GM18505 (cell line): ENCODE measurements around the gene TXNL4A.

ENCODE experiments used
- ATAC-seq: cut with Tn5 transposase; IDR thresholded peaks from one replicate; pipeline ENCODE4 v1.9.1; 2021; ENCODE audit not compliant: unreplicated experiment
- POLR2A ChIP-seq: IDR thresholded peaks from 4 replicates; pipeline ENCODE4 v1.6.1; 2011; ENCODE audit warnings: borderline replicate concordance; ENCODE audit not compliant: insufficient read depth, insufficient read length; ENCODE audit errors: extremely low read depth

The TXNL4A gene

GRCh38 chr18:79952996-79953559, 35.3 kb downstream of the TXNL4A start:
- no peak for ATAC-seq
- TF ChIP-seq POLR2A = no peak

- TF ChIP-seq POLR2A = no peak
Observed at GRCh38 chr18:79952456-79952995, 35.8 kb downstream of the TXNL4A start.

GRCh38 chr18:79951545-79952455, 36.6 kb downstream of the TXNL4A start, which contains the start of gene SLC66A2:
SLC66A2 (minus strand) TSS chr18:79951653; CDS start chr18:79950926, 727 bp downstream.
- ATAC-seq = peak; percentile 85
- TF ChIP-seq POLR2A = peak; percentile 46

More at GRCh38 chr18:79952456-79952995, 35.8 kb downstream of the TXNL4A start:
- ATAC-seq = no peak

GRCh38 chr18:79950515-79951341, 37.6 kb downstream of the TXNL4A start:
- peak; percentile 36 for ATAC-seq

GRCh38 chr18:79949697-79950487, 38.5 kb downstream of the TXNL4A start:
- no peak for ATAC-seq

More at GRCh38 chr18:79950515-79951341, 37.6 kb downstream of the TXNL4A start:
- TF ChIP-seq POLR2A = no peak

GRCh38 chr18:79948719-79949411, 39.5 kb downstream of the TXNL4A start:
- no peak for TF ChIP-seq POLR2A
- ATAC-seq = no peak

More at GRCh38 chr18:79949697-79950487, 38.5 kb downstream of the TXNL4A start:
- no peak for TF ChIP-seq POLR2A

- ATAC-seq = no peak
Observed at GRCh38 chr18:79947881-79948610, 40.3 kb downstream of the TXNL4A start.

GRCh38 chr18:79947054-79947755, 41.2 kb downstream of the TXNL4A start:
- TF ChIP-seq POLR2A = no peak
- ATAC-seq = no peak

More at GRCh38 chr18:79947881-79948610, 40.3 kb downstream of the TXNL4A start:
- no peak for TF ChIP-seq POLR2A

GRCh38 chr18:79945118-79946042, 43.0 kb downstream of the TXNL4A start:
- TF ChIP-seq POLR2A = no peak
- no peak for ATAC-seq

GRCh38 chr18:79944746-79945117, 43.6 kb downstream of the TXNL4A start:
- TF ChIP-seq POLR2A = no peak
- no peak for ATAC-seq

GRCh38 chr18:79944126-79944731, 44.1 kb downstream of the TXNL4A start:
- no peak for ATAC-seq
- no peak for TF ChIP-seq POLR2A
